NCI-H446 treated with DMSO at 0.1 percent for 48 hours (cell line): Measurements from ENCODE around the gene CNN3.

Experiments
- DNase-seq: peaks from one replicate; lab custom pipeline; 2025; lab: John Stamatoyannopoulos, UW

The CNN3 gene

DNA sequence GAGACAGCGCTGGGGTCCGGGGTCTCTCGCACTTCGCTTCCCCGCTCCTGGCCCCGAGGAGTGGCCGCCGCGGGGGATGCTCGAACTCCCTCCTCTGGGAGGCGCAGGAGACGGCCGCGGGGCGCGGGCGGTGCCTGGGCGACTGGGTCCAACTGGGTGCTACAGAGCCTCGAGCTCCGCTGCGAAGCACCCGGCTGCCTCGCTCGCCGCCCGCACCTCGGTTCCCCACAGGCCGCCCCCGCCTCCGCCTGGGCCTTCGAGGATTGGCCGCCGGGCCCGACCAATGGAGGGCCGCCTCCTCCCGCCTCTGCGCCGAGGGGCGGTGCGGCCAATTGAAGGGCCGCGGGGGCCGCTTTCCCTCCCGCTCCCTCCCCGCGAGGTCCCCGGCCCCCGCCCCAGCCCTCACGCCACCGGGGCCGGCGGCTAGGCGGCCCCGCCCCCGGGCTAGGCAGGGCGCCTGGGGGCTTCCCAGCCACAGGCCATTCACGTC, at the start of gene CNN3:
TSS of gene CNN3 (minus strand) at position 196 of the 490 bp plus-strand sequence. CDS start 216 bp downstream, outside the sequence.
- peak; percentile 91 for DNase-seq

DNA sequence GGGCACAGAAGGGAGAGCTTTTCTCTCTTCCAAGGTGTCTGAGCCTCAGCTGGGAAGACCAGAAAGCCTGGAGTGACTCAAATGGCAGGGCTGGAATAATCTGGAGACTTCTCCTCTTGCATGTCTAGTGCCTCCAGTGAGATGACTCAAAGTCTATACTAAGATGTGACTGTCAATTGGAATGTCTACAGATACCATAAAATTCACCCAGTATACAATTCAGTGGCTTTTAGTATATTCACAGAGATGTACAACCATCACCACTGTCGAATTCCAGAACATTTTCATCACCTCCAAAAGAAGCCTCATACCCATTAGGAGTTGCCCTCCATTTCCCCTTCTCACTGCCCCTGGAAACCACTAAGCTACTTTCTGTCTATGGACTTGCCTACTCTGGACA, 47.9 kb upstream of the CNN3 start:
- DNase-seq: no peak

DNA sequence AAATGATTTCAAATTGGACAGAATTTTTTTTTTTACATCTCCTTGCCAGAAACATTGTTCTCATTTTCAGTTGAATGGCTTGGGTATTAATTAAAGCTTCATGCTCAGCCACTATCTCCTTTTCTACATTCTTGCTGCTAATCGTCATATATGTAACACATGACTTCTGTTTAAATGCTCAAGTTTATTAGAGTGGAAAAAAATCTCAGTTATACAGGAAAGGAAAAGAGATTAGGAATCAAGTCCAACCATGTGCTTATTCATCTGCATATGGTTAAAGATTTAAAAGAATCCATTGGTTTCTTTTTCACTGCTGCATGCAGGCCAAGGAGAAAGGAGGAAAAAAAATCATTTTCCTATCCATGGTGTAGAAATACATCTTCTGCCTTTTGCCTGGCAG, 47.3 kb upstream of the CNN3 start:
- peak; percentile 52 for DNase-seq

DNA sequence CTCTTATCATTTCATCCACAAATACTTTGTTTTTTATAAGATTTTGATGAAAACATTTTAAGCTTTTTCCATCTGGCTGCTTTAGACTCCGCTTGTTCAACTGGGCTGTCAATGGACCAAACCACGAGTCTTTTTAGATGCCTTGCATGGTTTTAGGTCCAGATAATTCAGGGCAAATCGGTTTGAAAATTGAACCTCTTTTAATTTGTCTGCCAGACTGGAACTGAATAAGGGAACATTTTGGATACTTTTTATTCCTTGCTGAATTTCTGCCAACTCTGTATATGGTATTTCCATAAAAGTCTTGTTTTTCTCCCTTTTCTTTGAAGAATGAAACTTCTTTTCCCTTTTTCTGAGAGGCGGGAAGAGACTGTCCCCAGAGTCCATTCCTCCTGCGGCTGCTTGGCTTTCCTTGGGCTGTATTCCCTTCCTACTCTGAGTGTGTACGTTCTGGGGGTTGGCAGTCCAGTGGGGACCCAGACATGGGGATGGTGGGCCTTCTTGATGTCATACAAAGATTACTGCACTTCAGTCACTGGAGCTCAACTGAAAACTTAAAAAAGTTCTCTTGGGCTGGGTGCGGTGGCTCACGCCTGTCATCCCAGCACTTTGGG, 46.5 kb upstream of the CNN3 start:
- peak; percentile 22 for DNase-seq

DNA sequence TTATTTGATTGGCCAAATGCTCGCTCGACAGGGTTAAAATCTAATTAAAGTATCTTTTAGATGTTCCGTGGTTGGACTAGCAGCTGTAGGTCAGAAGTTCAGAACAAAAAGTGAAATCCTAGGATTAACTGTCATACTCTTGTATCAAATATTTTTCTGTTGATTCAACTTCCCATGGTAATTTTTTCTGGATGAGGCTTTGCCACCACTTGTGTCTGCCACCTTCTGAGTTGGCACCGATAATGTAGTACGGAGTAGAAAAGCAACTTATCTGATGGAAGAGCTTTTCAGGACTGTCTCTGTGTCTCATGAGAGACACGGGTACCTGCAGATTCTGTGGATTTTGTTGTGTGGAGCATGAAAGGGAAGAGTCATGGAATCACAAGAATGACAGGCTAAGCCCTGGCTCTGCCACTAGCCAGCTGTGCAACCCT, 44.6 kb upstream of the CNN3 start:
- DNase-seq: no peak

- DNase-seq: no peak
Measured at GRCh38 chr1:94970783-94971182, 43.9 kb upstream of the CNN3 start.

DNA sequence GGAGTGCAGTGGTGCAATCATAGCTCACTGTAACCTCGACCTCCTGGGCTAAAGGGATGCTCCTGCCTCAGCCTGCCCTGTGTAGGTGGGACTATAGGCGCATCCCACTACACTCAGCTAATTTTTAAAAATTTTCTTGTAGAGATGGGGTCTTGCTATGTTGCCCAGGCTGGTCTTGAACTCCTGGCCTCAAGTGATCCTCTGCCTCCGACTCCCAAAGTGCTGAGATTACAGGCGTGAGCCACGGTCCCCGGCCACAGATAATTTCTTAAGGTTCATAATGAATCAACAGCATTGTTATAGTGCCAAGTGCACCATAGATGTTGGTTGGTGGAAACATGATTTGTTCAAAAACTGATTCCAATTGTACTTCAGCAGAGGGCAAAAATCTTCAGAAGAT, 42.2 kb upstream of the CNN3 start:
- no peak for DNase-seq

DNA sequence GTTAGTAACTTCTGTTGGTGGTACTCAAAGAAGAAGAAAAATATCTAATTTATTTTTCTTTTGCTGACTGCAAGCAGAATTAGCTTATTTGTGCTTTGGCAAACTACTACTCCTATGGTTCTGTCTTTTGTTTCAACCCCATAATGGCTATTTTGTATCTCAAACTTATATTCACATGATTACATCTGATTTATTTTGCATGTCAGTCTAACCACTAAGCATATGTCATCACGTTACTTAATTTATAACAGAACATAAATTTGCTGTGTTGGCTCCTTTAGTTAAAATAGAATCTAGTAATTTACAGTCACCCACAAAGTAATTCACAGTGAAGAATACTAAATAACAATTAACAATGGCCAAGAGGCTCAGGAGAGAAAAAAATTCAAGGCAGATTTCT, 39.1 kb upstream of the CNN3 start:
- no peak for DNase-seq

- DNase-seq: no peak
Measured at GRCh38 chr1:94963864-94964263, 37.0 kb upstream of the CNN3 start.

GRCh38 chr1:94962409-94963265, 35.7 kb upstream of the CNN3 start:
- no peak for DNase-seq

DNA sequence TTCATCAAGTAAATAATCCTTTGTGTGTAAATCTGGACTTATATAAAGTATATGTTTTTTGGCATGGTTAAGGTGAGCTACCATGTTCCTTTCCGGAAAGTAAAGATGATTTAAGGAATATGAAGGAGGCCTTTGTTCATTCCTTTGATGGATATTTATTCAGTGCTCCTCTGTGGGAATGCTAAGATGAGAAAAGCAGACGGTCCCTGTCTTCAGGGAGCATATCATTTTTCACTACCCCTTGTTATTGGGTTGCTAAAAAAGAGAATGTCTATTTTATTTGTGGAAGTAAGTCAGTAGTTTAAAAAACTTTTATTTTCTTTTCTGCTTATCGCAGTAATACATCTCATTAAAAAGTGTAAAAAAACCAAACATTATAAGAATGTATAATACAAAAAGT, 35.1 kb upstream of the CNN3 start:
- no peak for DNase-seq

- no peak for DNase-seq
Measured at GRCh38 chr1:94961582-94961981, 34.7 kb upstream of the CNN3 start.

DNA sequence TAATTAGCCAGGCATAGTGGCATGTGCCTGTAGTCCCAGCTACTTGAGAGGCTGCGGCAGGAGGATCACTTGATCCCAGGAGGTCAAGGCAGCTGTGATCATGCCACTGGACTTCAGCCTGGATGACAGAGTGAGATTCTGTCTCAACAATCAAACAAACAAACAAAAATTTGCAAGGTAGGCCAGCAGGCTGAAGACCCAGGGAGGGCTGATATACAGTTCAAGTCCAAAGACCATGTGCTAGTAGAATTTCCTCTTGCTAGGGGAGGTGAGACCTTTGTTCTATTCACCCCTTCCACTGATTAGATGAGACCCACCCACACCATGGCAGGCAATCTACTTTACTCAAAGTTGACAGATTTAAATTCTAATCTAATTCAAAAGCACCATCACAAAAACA, 31.2 kb upstream of the CNN3 start:
- no peak for DNase-seq

DNA sequence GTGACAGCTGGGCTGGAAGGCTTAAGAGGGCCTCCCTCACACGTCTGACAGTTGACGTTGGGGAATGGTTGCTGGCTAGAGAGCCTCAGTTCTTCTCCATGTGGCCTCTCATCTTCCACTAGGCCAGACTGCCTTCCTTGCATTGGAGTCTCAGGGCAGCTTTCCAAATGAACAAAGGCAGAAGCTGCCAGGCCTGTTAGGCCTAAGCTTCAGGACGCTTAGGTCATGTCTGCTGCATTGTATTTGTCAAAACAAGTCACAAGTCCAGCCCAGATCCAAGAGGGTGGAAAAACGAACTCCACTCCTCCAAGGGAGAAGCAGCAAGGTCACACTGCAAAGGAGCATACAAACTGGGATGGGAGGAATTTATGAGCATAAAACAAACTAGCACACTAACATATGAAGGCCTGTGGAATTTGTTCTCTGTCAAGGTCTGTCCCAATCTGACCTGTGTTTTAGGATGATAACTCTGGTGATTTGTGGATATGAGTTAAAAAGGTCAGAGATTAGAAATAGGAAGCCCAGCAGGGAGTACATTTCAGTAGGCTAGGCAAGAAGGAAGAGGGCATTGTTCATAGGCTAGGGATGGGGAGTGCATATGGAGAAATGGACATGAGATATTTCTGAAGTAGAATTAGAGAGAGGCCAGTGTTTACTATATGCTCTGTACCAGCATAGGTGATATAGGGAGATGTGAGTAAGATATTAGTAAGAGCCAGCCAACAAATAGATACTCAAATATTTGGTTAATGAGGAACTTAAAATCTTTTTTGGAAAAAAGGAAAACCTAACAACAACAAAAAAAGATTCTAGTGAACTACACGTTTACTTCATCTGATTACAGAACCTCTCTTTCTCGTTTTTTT, 29.1 kb upstream of the CNN3 start:
- peak; percentile 83 for DNase-seq

GRCh38 chr1:94954263-94955220, 27.6 kb upstream of the CNN3 start:
- no peak for DNase-seq

- DNase-seq: no peak
Measured at GRCh38 chr1:94953746-94954145, 26.8 kb upstream of the CNN3 start.

- peak; percentile 31 for DNase-seq
Measured at GRCh38 chr1:94953107-94953506, 26.2 kb upstream of the CNN3 start.

GRCh38 chr1:94952539-94952938, 25.6 kb upstream of the CNN3 start:
- DNase-seq: no peak

GRCh38 chr1:94951509-94952208, 24.7 kb upstream of the CNN3 start:
- no peak for DNase-seq

- DNase-seq: no peak
Measured at GRCh38 chr1:94951046-94951445, 24.1 kb upstream of the CNN3 start.
